Liver (tissue), 9 donors: Measurements from ENCODE around the gene ALDH1A1. TPM values are rescaled to one million over a fixed set of nuclear protein-coding genes. Genes with fewer than 3 reads are reported as not detected.

Experiments used
- DNase-seq: peaks from one replicate; pipeline ENCODE4 v3.0.0-alpha.2; 2017; ENCODE audit warnings: low spot score
- H3K27ac ChIP-seq, 2 donors: one replicate each; pipeline ENCODE4 v1.7.0; 2013; ENCODE audit warnings: inconsistent platforms in 2 of 2, low read length in 2 of 2, control low read depth in 1 of 2, low read depth in 1 of 2, mild to moderate bottlenecking in 1 of 2
- H3K27me3 ChIP-seq, 4 donors: one replicate each; pipeline versions ENCODE4 v1.6.1 to v1.7.0; 2013; ENCODE audit warnings: low read length in 3 of 4, inconsistent platforms in 1 of 4, mild to moderate bottlenecking in 1 of 4, moderate library complexity in 1 of 4; ENCODE audit not compliant: control insufficient read depth in 4 of 4, insufficient read depth in 4 of 4
- H3K36me3 ChIP-seq, 4 donors: one replicate each; pipeline versions ENCODE4 v1.6.1 to v1.7.0; 2013; ENCODE audit warnings: low read length in 3 of 4, mild to moderate bottlenecking in 3 of 4, low read depth in 1 of 4, moderate library complexity in 1 of 4; ENCODE audit not compliant: control insufficient read depth in 4 of 4, insufficient read depth in 3 of 4
- H3K4me1 ChIP-seq, 4 donors: one replicate each; pipeline versions ENCODE4 v1.6.1 to v1.7.0; 2013; ENCODE audit warnings: low read length in 3 of 4, mild to moderate bottlenecking in 3 of 4, moderate library complexity in 1 of 4; ENCODE audit not compliant: control insufficient read depth in 4 of 4, insufficient read depth in 4 of 4
- H3K4me3 ChIP-seq, 3 donors: one replicate each; pipeline versions ENCODE4 v1.6.1 to v1.7.0; 2013; ENCODE audit warnings: low read length in 3 of 3, control low read depth in 1 of 3, low read depth in 1 of 3, mild to moderate bottlenecking in 1 of 3
- H3K9ac ChIP-seq, 2 donors: one replicate each; pipeline ENCODE4 v1.7.0; 2013; ENCODE audit warnings: low read length in 2 of 2, mild to moderate bottlenecking in 2 of 2, moderate library complexity in 2 of 2, control low read depth in 1 of 2, low read depth in 1 of 2
- H3K9me3 ChIP-seq, 4 donors: one replicate each; pipeline versions ENCODE4 v1.6.1 to v1.7.0; 2013; ENCODE audit warnings: low read length in 3 of 4; ENCODE audit not compliant: control insufficient read depth in 4 of 4
- EGR1 ChIP-seq, 2 donors: IDR thresholded peaks; 2 replicates each; pipeline ENCODE4 v1.6.1; 2016 to 2018; ENCODE audit warnings: antibody characterized with exemption in 2 of 2, low read depth in 2 of 2
- FOXA1 ChIP-seq: IDR thresholded peaks from 2 replicates; pipeline ENCODE4 v1.6.1; 2016; ENCODE audit warnings: antibody characterized with exemption
- FOXA2 ChIP-seq: IDR thresholded peaks from 2 replicates; pipeline ENCODE4 v1.6.1; 2016; ENCODE audit warnings: antibody characterized with exemption
- GABPA ChIP-seq, 2 donors: IDR thresholded peaks in 1 of 2; conservative IDR thresholded peaks in 1 of 2; 2 replicates each; pipeline ENCODE4 v1.6.1; 2016; ENCODE audit warnings: antibody characterized with exemption in 2 of 2, mild to moderate bottlenecking in 1 of 2, moderate library complexity in 1 of 2
- HNF4A ChIP-seq, 2 donors: conservative IDR thresholded peaks; 2 replicates each; pipeline ENCODE4 v1.6.1; 2016; ENCODE audit warnings: antibody characterized with exemption in 2 of 2, mild to moderate bottlenecking in 2 of 2
- JUND ChIP-seq, 2 donors: IDR thresholded peaks; 2 replicates each; pipeline ENCODE4 v1.6.1; 2016; ENCODE audit warnings: antibody characterized with exemption in 2 of 2
- MAX ChIP-seq: IDR thresholded peaks from 2 replicates; pipeline ENCODE4 v1.6.1; 2016; ENCODE audit warnings: antibody characterized with exemption
- RAD21 ChIP-seq, 2 donors: IDR thresholded peaks; 2 replicates each; pipeline ENCODE4 v1.6.1; 2016; ENCODE audit warnings: antibody characterized with exemption in 2 of 2, mild to moderate bottlenecking in 2 of 2
- REST ChIP-seq: IDR thresholded peaks from 2 replicates; pipeline ENCODE4 v1.6.1; 2016; ENCODE audit warnings: antibody characterized with exemption, mild to moderate bottlenecking
- RXRA ChIP-seq, 2 donors: IDR thresholded peaks; 2 replicates each; pipeline ENCODE4 v1.6.1; 2017 to 2018; ENCODE audit warnings: antibody characterized with exemption in 2 of 2, mild to moderate bottlenecking in 1 of 2
- SP1 ChIP-seq: IDR thresholded peaks from 2 replicates; pipeline ENCODE4 v1.6.1; 2018; ENCODE audit warnings: antibody characterized with exemption, mild to moderate bottlenecking
- TAF1 ChIP-seq: conservative IDR thresholded peaks from 2 replicates; pipeline ENCODE4 v1.6.1; 2016; ENCODE audit warnings: antibody characterized with exemption, mild to moderate bottlenecking
- YY1 ChIP-seq: IDR thresholded peaks from 2 replicates; pipeline ENCODE4 v1.6.1; 2016; ENCODE audit warnings: antibody characterized with exemption, mild to moderate bottlenecking
- ZBTB33 ChIP-seq: IDR thresholded peaks from 2 replicates; pipeline ENCODE4 v1.6.1; 2016; ENCODE audit warnings: antibody characterized with exemption
- WGBS: extraction: QIAGEN DNeasy Blood & Tissue Kit; methylation state at CpG from one replicate; pipeline ENCODE4 v1.1.7; 2013; 5-methylcytosine and 5-hydroxymethylcytosine counted together
- polyA plus RNA-seq, 2 donors: library from polyadenylated mRNA; stranded (reverse) in 1 of 2; unstranded in 1 of 2; fragments of 200-250 nt in 1 of 2; fragments of >200 nt in 1 of 2; fragmentation: Nextera tagmentation in 1 of 2; extraction: Ambion mirVana in 1 of 2; gene quantifications; one replicate each; pipeline versions ENCODE4 v1.2.1 to v1.2.3, GENCODE V29; 2013 to 2015
- total RNA-seq, 2 donors: library from RNA; depleted of rRNA; stranded (reverse); fragments of >200 nt; gene quantifications; one replicate each; pipeline ENCODE4 v1.2.3, GENCODE V29; 2014
- TF ChIP-seq, protein P1 (sequence below): IDR thresholded peaks from 2 replicates; pipeline ENCODE4 v1.6.1; 2016; ENCODE audit warnings: antibody characterized with exemption
- TF ChIP-seq, protein P2 (sequence below): fragments of 150-350 bp; IDR thresholded peaks from 2 replicates; pipeline ENCODE4 v1.5.1; 2017; ENCODE audit warnings: improper control_type of control experiment, low read depth, low read length; ENCODE audit not compliant: missing input control
- donor health status: healthy.
- donor health status: healthy.
- donor health status: healthy.
- donor health status: healthy.
- donor health status: healthy.

Gene ALDH1A1
- total and polyA plus RNA-seq, 4 donors, result 118 to 433 (median 193) TPM

- no peak for TF ChIP-seq EGR1 (IDR thresholded peaks at IDR 0.05; ENCODE audit: low read depth in 2 of 2)
- TF ChIP-seq, protein P1, sequence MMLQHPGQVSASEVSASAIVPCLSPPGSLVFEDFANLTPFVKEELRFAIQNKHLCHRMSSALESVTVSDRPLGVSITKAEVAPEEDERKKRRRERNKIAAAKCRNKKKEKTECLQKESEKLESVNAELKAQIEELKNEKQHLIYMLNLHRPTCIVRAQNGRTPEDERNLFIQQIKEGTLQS, result no peak
Observed at GRCh38 chr9:72974501-72974900, 21.6 kb upstream of the ALDH1A1 start (continued).

DNA sequence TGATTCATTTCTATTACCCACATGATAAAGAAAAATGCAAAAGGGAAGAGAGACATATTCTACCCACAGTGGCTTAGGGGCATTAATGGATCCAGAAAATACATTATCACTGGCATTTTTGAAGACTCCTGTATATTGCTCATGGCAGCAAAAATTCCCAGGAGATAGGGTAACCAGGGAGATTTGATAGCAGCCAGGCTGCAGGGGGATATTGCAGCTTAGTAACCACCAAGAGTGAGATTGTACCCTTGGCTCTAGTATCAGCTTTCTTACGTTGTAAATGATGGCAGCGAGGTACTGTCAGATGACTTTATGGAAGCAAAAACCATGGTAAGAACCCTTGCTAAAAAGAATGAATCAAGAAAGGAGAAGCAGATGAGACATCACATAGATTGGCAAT is 19.8 kb upstream of the ALDH1A1 start:
- no peak overlapping the region for H3K9ac ChIP-seq
- TF ChIP-seq YY1, result no peak
- no peak for TF ChIP-seq REST
- no peak for TF ChIP-seq HNF4A (conservative IDR thresholded peaks at IDR 0.05)
- TF ChIP-seq JUND (IDR thresholded peaks at IDR 0.05), result no peak
- no peak for TF ChIP-seq ZBTB33
- TF ChIP-seq GABPA (IDR thresholded peaks at IDR 0.05 in 1 of 2, conservative IDR thresholded peaks at IDR 0.05 in 1 of 2), result no peak
- no peak for TF ChIP-seq FOXA1
- TF ChIP-seq SP1, result no peak
- TF ChIP-seq FOXA2, result no peak
- TF ChIP-seq, protein P2, sequence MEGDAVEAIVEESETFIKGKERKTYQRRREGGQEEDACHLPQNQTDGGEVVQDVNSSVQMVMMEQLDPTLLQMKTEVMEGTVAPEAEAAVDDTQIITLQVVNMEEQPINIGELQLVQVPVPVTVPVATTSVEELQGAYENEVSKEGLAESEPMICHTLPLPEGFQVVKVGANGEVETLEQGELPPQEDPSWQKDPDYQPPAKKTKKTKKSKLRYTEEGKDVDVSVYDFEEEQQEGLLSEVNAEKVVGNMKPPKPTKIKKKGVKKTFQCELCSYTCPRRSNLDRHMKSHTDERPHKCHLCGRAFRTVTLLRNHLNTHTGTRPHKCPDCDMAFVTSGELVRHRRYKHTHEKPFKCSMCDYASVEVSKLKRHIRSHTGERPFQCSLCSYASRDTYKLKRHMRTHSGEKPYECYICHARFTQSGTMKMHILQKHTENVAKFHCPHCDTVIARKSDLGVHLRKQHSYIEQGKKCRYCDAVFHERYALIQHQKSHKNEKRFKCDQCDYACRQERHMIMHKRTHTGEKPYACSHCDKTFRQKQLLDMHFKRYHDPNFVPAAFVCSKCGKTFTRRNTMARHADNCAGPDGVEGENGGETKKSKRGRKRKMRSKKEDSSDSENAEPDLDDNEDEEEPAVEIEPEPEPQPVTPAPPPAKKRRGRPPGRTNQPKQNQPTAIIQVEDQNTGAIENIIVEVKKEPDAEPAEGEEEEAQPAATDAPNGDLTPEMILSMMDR, result no peak
- H3K27ac ChIP-seq, result no peak overlapping the region
- H3K27me3 ChIP-seq, result no peaks in the 10 kb centered on the region
- no peaks in the 10 kb centered on the region for H3K9me3 ChIP-seq
- H3K36me3 ChIP-seq, result no peaks in the 10 kb centered on the region
- DNase-seq, result no peak
- H3K4me3 ChIP-seq, result no peak overlapping the region
- WGBS, result 97% methylated on average over 2 of the region's 2 CpGs
- peaks cover 0 to 1% (median under 1%) of the 10 kb centered on the region in 4 donors for H3K4me1 ChIP-seq

GRCh38 chr9:72971411-72971810 is 18.6 kb upstream of the ALDH1A1 start:
- no peaks in the 10 kb centered on the region for H3K27me3 ChIP-seq
- H3K36me3 ChIP-seq, result no peaks in the 10 kb centered on the region
- no peak overlapping the region for H3K27ac ChIP-seq
- no peak overlapping the region for H3K9ac ChIP-seq
- DNase-seq, result no peak
- no peaks in the 10 kb centered on the region for H3K4me1 ChIP-seq
- no peak overlapping the region for H3K4me3 ChIP-seq
- no peaks in the 10 kb centered on the region for H3K9me3 ChIP-seq
- 72% methylated on average over 2 of the region's 2 CpGs for WGBS
- TF ChIP-seq EGR1 (IDR thresholded peaks at IDR 0.05; ENCODE audit: low read depth in 2 of 2), result no peak
- TF ChIP-seq FOXA2, result no peak
- no peak for TF ChIP-seq TAF1
- no peak for TF ChIP-seq SP1
- no peak for TF ChIP-seq JUND (IDR thresholded peaks at IDR 0.05)
- TF ChIP-seq ZBTB33, result no peak
- TF ChIP-seq FOXA1, result no peak
- no peak for TF ChIP-seq GABPA (IDR thresholded peaks at IDR 0.05 in 1 of 2, conservative IDR thresholded peaks at IDR 0.05 in 1 of 2)
- no peak for TF ChIP-seq RXRA (IDR thresholded peaks at IDR 0.05)
- TF ChIP-seq HNF4A (conservative IDR thresholded peaks at IDR 0.05), result no peak
- TF ChIP-seq RAD21 (IDR thresholded peaks at IDR 0.05), result no peak
- no peak for TF ChIP-seq MAX
- TF ChIP-seq, protein P1, result no peak
